G401 (cell line): ENCODE results near the gene UBE3A. TPM values are rescaled to one million over a fixed set of nuclear protein-coding genes. Genes with fewer than 3 reads are reported as not detected.

Source experiments
- DNase-seq: peaks from one replicate; pipeline ENCODE4 v3.0.0-alpha.2; 2015; ENCODE audit warnings: low spot score
- in situ Hi-C: cut with HindIII; loops from 2 replicates; pipeline ENCODE4 v1.10.0; 2016; ENCODE audit warnings: low sequenced_read_pairs, mixed read lengths
- total RNA-seq: library from RNA; depleted of rRNA; stranded (reverse); fragments of >200 nt; shearing (Covaris generic); gene quantifications from 2 replicates; pipeline ENCODE4 v1.2.3, GENCODE V29; 2014

Gene UBE3A
- total RNA-seq, 1 experiment from 2014 or later: 118 TPM

GRCh38 chr15:25445412-25445811 is 6.6 kb upstream of the UBE3A start:
- DNase-seq: no peak
- in situ Hi-C loops: no loop called here

GRCh38 chr15:25441111-25441510 is 2.3 kb upstream of the UBE3A start:
- DNase-seq: no peak
- in situ Hi-C loops: no loop called here

GRCh38 chr15:25439369-25439836 is 579 bp upstream of the UBE3A start:
- in situ Hi-C loops: no loop called here
- DNase-seq: peak; percentile 35

GRCh38 chr15:25437777-25438600 is 835 bp downstream of the UBE3A start:
- DNase-seq: peak; percentile 41
- in situ Hi-C loops: no loop called here

DNA sequence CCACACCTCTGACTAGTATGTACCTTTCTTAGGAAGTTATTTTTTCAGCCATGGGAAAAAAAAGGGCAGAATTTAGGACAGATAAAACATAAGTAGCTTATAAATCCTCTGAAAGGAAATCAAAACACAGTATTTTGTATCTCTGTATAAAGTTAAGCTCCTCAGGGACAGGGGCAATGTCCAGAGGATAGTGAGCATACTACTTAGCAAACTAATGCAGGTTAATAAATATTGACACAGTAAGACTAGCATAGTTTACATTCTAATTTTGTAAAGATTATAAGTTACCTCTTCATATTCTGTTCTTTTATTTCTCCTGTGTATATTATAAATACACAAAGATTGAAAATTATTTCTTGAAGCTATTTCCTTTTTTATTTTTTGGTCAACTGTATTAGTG is 2.1 kb downstream of the UBE3A start:
- in situ Hi-C loops: no loop called here
- no peak for DNase-seq

- DNase-seq: no peak
- in situ Hi-C loops: no loop called here
Measured at GRCh38 chr15:25435474-25436243, 3.2 kb downstream of the UBE3A start.

DNA sequence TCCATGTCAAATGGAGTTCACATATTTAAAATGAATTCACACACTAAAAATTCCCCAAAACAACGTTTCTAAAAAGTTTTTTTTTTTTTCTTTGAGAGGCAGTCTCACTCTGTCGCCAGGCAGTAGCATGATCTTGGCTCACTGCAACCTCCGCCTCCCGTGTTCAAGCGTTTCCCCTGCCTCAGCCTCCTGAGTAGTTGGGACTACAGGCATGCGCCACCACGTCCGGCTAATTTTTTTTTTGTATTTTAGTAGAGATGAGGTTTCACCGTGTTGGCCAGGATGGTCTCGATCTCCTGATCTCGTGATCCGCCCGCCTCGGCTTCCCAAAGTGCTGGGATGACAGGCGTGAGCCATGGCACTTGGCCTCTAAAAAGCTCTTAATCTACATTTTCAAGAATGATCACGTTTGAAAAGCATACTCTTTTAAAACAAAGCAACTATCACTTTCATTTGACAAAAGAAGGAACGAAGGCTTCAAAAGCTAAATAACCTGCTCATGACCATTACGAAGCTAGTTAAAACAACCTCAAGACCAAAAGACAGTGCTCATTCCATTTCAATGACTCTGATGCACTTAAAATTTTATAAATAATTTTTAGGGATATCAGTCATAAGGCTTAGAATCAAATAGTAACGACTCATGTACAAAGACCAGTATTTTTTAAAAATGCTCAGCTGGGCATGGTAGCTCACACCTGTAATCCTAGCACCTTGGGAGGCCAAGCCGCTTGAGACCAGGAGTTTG is 5.5 kb downstream of the UBE3A start:
- in situ Hi-C loops: no loop called here
- no peak for DNase-seq

- in situ Hi-C loops: no loop called here
- DNase-seq: no peak
Measured at GRCh38 chr15:25431836-25432561, 6.8 kb downstream of the UBE3A start.

- no peak for DNase-seq
- in situ Hi-C loops: no loop called here
Measured at GRCh38 chr15:25427861-25428260, 11.0 kb downstream of the UBE3A start.

DNA sequence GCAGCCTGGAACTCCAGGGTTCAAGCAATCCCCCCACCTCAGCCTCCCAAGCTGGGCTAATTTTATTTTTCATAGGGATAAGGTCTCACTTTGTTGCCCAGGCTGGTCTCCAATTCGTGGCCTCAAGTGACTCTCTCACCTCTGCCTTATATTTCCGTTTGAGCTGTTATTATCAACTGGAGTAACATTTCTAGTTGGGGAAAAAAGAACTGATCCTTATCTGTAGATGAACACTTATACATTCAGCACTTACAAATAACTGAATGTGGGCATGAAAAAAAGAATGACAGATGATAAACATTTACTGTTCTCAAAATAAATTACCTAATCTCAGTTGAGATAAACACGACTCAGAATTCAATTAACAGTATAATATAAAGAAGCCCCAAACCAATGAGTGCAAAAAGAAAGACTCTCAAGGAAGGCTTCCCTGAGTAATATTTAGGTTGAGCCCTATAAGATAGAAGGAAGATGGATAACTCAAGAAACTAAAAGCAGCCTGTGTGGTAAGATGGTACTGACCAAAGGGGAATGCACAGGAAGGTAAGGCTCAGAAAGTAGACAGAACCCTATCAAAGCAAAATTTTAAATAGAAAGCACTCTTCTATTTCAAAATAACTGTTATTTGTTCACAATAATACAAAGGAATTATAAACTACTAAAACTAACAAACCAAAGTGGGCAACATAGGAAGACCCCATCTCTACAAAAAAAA is 11.8 kb downstream of the UBE3A start:
- in situ Hi-C loops: no loop called here
- DNase-seq: no peak

DNA sequence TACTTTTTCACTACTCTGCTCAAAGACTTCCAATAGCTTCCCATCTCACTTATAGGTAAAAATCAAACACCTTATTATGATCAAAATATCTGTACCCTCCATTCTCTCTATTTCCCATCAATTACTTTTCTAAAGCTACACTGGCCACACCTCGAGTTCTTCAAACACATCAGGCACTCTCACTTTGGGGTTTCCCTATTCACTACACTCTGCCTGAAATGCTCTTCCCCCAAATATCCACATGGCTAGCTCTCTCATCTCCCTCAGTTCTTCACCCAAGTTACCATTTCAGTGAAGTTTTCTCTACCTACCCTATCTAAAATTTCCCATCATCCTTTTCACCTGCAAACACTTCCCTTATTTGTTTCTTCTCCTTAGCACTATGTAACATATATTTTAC is 14.8 kb downstream of the UBE3A start:
- DNase-seq: no peak
- in situ Hi-C loops: no loop called here

- in situ Hi-C loops: no loop called here
- DNase-seq: no peak
Measured at GRCh38 chr15:25422021-25422420, 16.8 kb downstream of the UBE3A start.

- in situ Hi-C loops: no loop called here
- DNase-seq: no peak
Measured at GRCh38 chr15:25418202-25418601, 20.6 kb downstream of the UBE3A start.

DNA sequence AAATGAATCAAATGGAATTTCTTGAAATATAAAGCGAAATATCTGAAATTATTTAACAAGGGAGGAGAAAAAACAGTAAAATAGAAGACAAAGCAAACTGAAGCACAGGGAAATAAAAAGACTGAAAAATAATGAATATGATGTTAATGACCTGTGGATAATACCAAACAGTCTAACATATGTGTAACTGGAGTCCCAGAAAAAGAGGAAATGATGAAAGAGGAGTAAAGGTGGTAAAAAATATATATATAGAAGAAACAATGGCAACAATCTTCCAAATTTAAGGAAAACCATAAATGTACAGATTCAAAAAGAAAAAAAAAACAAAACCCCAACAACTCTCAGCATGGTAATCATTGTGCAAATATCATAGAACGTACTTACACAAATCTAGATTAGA is 21.2 kb downstream of the UBE3A start:
- no peak for DNase-seq
- in situ Hi-C loops: no loop called here

GRCh38 chr15:25416693-25417092 is 22.1 kb downstream of the UBE3A start:
- DNase-seq: peak; percentile 40
- in situ Hi-C loops: no loop called here

GRCh38 chr15:25415707-25416106 is 23.1 kb downstream of the UBE3A start:
- in situ Hi-C loops: no loop called here

GRCh38 chr15:25415217-25415616 is 23.6 kb downstream of the UBE3A start:
- no peak for DNase-seq
- in situ Hi-C loops: no loop called here

More at GRCh38 chr15:25415707-25416106, 23.1 kb downstream of the UBE3A start:
- DNase-seq: no peak

- no peak for DNase-seq
- in situ Hi-C loops: no loop called here
Measured at GRCh38 chr15:25410649-25411048, 28.2 kb downstream of the UBE3A start.
